ENCODE results near the gene LIMS2. TPM values are rescaled to one million over a fixed set of nuclear protein-coding genes. Genes with fewer than 3 reads are reported as not detected.

LIMS2 gene
- total RNA-seq, 1 donor from 2014 or later, result 6.2 TPM

GRCh38 chr2:127683757-127684156, 8.4 kb upstream of the LIMS2 start:
- Mint-ChIP-seq H3K9me3 (ENCODE audit: low read depth) (peaks cover 4% of the 10 kb centered on the region), H3K4me3 (ENCODE audit: low read depth) (no peak overlapping the region), H3K27ac (no peak overlapping the region), H3K4me1 (ENCODE audit: low read depth) (no peaks in the 10 kb centered on the region), H3K27me3 (peaks cover 25% of the 10 kb centered on the region), H3K36me3 (ENCODE audit: insufficient read depth) (no peaks in the 10 kb centered on the region)
- no peak for TF ChIP-seq CTCF (IDR thresholded peaks at IDR 0.05; ENCODE audit: unreplicated experiment)
- no peak for DNase-seq (ENCODE audit: low spot score, unreplicated experiment)

GRCh38 chr2:127683056-127683455, 7.7 kb upstream of the LIMS2 start:
- DNase-seq (ENCODE audit: low spot score, unreplicated experiment), result no peak
- Mint-ChIP-seq H3K4me1 (ENCODE audit: low read depth) (no peaks in the 10 kb centered on the region), H3K36me3 (ENCODE audit: insufficient read depth) (no peaks in the 10 kb centered on the region), H3K9me3 (ENCODE audit: low read depth) (no peaks in the 10 kb centered on the region), H3K27me3 (peaks cover 32% of the 10 kb centered on the region), H3K4me3 (ENCODE audit: low read depth) (no peak overlapping the region), H3K27ac (no peak overlapping the region)
- no peak for TF ChIP-seq CTCF (IDR thresholded peaks at IDR 0.05; ENCODE audit: unreplicated experiment)

- Mint-ChIP-seq H3K9me3 (ENCODE audit: low read depth) (no peaks in the 10 kb centered on the region), H3K27me3 (peaks cover 40% of the 10 kb centered on the region), H3K4me1 (ENCODE audit: low read depth) (no peaks in the 10 kb centered on the region), H3K4me3 (ENCODE audit: low read depth) (no peak overlapping the region), H3K36me3 (ENCODE audit: insufficient read depth) (no peaks in the 10 kb centered on the region), H3K27ac (no peak overlapping the region)
- TF ChIP-seq CTCF (IDR thresholded peaks at IDR 0.05; ENCODE audit: unreplicated experiment), result no peak
- DNase-seq (ENCODE audit: low spot score, unreplicated experiment), result no peak
These were observed 6.9 kb upstream of the LIMS2 start for GRCh38 chr2:127681976-127682857.

GRCh38 chr2:127681288-127681804, 6.0 kb upstream of the LIMS2 start:
- no peak for TF ChIP-seq CTCF (IDR thresholded peaks at IDR 0.05; ENCODE audit: unreplicated experiment)
- no peaks in the 10 kb centered on the region for H3K36me3 Mint-ChIP-seq (ENCODE audit: insufficient read depth)
- H3K27ac Mint-ChIP-seq, result no peak overlapping the region
- peaks cover 49% of the 10 kb centered on the region for H3K27me3 Mint-ChIP-seq
- no peaks in the 10 kb centered on the region for H3K9me3 Mint-ChIP-seq (ENCODE audit: low read depth)
- no peaks in the 10 kb centered on the region for H3K4me1 Mint-ChIP-seq (ENCODE audit: low read depth)
- DNase-seq (ENCODE audit: low spot score, unreplicated experiment), result no peak
- no peak overlapping the region for H3K4me3 Mint-ChIP-seq (ENCODE audit: low read depth)

- Mint-ChIP-seq H3K27me3 (peaks cover 54% of the 10 kb centered on the region), H3K4me1 (ENCODE audit: low read depth) (peaks cover 4% of the 10 kb centered on the region), H3K36me3 (ENCODE audit: insufficient read depth) (no peaks in the 10 kb centered on the region), H3K9me3 (ENCODE audit: low read depth) (no peaks in the 10 kb centered on the region), H3K27ac (no peak overlapping the region), H3K4me3 (ENCODE audit: low read depth) (no peak overlapping the region)
- DNase-seq (ENCODE audit: low spot score, unreplicated experiment), result no peak
- no peak for TF ChIP-seq CTCF (IDR thresholded peaks at IDR 0.05; ENCODE audit: unreplicated experiment)
These were observed 5.5 kb upstream of the LIMS2 start for GRCh38 chr2:127680706-127681287.
